GM12878 (cell line): Measurements from ENCODE around the gene THY1. TPM values are rescaled to one million over a fixed set of nuclear protein-coding genes. Genes with fewer than 3 reads are reported as not detected.

Experiments used
- KDM1A ChIP-seq: fragments of 200-600 bp; sonication (generic); IDR thresholded peaks from 2 replicates; pipeline ENCODE4 v1.6.1; 2016; ENCODE audit warnings: borderline replicate concordance
- MXI1 ChIP-seq: fragments of 150-350 bp; IDR thresholded peaks from 2 replicates; pipeline ENCODE4 v1.6.1; 2011; ENCODE audit warnings: low read depth, mild to moderate bottlenecking, inconsistent platforms, low read length, improper control_type of control experiment
- NR2C1 ChIP-seq: fragments of 450-650 bp; IDR thresholded peaks from 2 replicates; pipeline ENCODE4 v1.6.1; 2017; ENCODE audit warnings: antibody characterized with exemption, mild to moderate bottlenecking, moderate library complexity
- RCOR1 ChIP-seq: conservative IDR thresholded peaks from 2 replicates; pipeline ENCODE4 v1.6.1; 2012; ENCODE audit warnings: low read depth, low read length, improper control_type of control experiment
- SREBF1 ChIP-seq: IDR thresholded peaks from 2 replicates; pipeline ENCODE4 v1.6.1; 2012; ENCODE audit warnings: mild to moderate bottlenecking, low read length
- WRNIP1 ChIP-seq: IDR thresholded peaks from 2 replicates; pipeline ENCODE4 v1.6.1; 2011; ENCODE audit warnings: low read depth, low read length, improper control_type of control experiment, borderline replicate concordance
- ZNF207 ChIP-seq: fragments of 450-650 bp; IDR thresholded peaks from 2 replicates; pipeline ENCODE4 v1.6.1; 2014; ENCODE audit warnings: antibody characterized with exemption, mild to moderate bottlenecking, borderline replicate concordance
- polyA plus RNA-seq, 11 experiments: library from polyadenylated mRNA; depleted of rRNA in 4 of 11; unstranded in 6 of 11; stranded (reverse) in 5 of 11; fragments of >200 nt; fragmentation: Nextera tagmentation in 4 of 11; fragmentation: Illumina TruSeq in 1 of 11; extraction: Ambion mirVana in 4 of 11; extraction: Trizol in 1 of 11; gene quantifications; 1 replicate in 1 of 11; 2 replicates in 10 of 11; pipeline versions ENCODE4 v1.2.1 to v1.2.3, GENCODE V29; 2011 to 2016; ENCODE audit warnings: inconsistent platforms in 2 of 11, missing spikeins in 2 of 11, low read depth in 1 of 11
- total RNA-seq, 4 experiments: library from RNA; depleted of rRNA in 3 of 4; stranded (reverse); fragments of >200 nt in 3 of 4; fragmentation: Illumina TruSeq in 1 of 4; extraction: Trizol in 1 of 4; gene quantifications; 2 replicates each; pipeline versions ENCODE4 v1.2.1 to v1.2.3, GENCODE V29; 2013 to 2021
- TF ChIP-seq, protein P1 (sequence below): fragments of 450-650 bp; conservative IDR thresholded peaks from 2 replicates; pipeline ENCODE4 v1.6.1; 2017; ENCODE audit warnings: mild to moderate bottlenecking, moderate library complexity
- TF ChIP-seq, protein P2 (sequence below): fragments of 450-650 bp; IDR thresholded peaks from 2 replicates; pipeline ENCODE4 v1.6.1; 2017; ENCODE audit warnings: borderline replicate concordance

The THY1 gene
- total and polyA plus RNA-seq, 10 of the 15 experiments (the other 5 are each of a cell fraction or from before 2014, with no cell fraction given) = 0.86 to 20.1 (median 3.2) TPM

DNA sequence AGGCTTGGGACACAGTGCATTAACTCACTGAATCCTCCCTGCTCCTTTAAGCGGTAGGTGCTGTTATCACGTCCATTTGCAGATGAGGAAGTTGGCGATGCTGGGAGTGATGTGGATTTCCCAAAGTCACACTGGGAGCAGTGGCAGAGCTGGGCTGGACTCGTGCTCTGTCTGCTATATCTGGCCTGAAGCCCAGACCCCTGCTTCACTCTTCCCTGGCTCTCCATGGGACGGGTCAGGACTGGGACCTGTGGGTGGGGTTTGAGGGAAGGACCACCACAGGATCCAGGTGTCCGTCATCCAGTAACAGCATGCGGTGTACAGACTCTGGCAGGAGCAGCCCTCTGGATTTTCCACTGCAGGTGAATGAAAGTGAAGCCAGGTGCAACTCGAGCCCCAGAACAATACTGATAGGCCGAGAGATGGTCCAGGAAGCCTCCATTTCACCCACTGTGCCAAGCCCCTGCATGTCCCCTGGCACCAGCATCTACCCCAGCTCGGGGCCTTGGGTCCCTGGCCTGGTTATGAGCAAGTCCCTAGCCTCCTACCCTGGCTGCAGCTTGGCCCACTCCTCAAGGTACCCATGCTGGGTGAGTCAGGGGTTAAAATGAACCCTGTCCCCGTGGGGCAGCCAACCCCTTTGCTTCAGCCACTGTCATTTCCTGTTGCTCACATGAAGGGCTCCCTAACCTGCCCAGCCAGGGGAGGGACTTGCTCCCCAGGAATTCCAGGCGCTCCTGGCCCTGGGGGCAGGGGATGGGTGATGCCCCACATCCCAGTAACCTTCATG lies 45.7 kb downstream of the THY1 start (continued):
- TF ChIP-seq KDM1A (no peak), SREBF1 (no peak), NR2C1 (no peak), RCOR1 (no peak), ZNF207 (no peak), WRNIP1 (no peak), MXI1 (no peak)
- TF ChIP-seq, protein P1, sequence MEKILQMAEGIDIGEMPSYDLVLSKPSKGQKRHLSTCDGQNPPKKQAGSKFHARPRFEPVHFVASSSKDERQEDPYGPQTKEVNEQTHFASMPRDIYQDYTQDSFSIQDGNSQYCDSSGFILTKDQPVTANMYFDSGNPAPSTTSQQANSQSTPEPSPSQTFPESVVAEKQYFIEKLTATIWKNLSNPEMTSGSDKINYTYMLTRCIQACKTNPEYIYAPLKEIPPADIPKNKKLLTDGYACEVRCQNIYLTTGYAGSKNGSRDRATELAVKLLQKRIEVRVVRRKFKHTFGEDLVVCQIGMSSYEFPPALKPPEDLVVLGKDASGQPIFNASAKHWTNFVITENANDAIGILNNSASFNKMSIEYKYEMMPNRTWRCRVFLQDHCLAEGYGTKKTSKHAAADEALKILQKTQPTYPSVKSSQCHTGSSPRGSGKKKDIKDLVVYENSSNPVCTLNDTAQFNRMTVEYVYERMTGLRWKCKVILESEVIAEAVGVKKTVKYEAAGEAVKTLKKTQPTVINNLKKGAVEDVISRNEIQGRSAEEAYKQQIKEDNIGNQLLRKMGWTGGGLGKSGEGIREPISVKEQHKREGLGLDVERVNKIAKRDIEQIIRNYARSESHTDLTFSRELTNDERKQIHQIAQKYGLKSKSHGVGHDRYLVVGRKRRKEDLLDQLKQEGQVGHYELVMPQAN = no peak
- TF ChIP-seq, protein P2, sequence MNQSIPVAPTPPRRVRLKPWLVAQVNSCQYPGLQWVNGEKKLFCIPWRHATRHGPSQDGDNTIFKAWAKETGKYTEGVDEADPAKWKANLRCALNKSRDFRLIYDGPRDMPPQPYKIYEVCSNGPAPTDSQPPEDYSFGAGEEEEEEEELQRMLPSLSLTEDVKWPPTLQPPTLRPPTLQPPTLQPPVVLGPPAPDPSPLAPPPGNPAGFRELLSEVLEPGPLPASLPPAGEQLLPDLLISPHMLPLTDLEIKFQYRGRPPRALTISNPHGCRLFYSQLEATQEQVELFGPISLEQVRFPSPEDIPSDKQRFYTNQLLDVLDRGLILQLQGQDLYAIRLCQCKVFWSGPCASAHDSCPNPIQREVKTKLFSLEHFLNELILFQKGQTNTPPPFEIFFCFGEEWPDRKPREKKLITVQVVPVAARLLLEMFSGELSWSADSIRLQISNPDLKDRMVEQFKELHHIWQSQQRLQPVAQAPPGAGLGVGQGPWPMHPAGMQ = no peak
